NCI-H2081 (cell line): ENCODE measurements around the gene PRKCA.
"Not testable (repeated sequence)": the region's sequence is repeated elsewhere in the genome, so short reads cannot be mapped to it uniquely, and the experiment has no call there.

Experiments used
- DNase-seq, 2 experiments: peaks; one replicate each; lab custom pipeline; 2025; lab: John Stamatoyannopoulos, UW

The PRKCA gene

DNA sequence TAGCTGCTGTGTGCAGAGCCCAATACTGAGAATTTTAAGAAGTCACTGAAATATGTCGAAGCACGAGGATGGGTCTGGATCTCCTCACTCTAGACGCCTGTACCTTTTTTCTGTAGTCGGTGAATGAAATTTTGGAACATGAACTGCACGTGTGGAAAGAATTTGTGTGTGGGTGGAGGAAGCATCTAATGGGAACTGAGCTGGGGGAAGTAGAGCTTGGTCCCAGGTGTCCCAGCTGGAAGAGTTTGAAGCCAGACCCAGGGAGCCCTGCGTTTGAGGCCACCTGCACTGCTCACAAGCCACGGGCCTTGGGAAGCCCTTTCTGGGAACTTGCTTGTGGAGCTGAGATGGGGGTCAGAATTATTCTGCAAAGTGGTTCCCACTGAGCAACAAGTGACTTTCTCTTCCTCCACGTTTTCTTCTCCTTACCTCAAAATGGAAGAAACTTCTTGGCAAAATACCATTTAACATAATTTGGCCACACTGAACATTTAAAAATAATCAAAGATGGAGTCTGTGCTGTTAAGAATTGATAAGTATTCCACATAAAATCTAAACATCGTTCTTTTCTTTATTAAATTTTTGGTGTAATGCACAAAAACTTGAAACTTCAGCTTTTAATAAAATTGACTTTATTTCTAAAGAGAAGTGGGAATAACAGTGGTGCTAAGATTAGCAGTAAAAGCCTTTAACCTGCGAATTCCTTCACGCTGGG, 163.8 kb downstream of the PRKCA start:
- DNase-seq: no peak

DNA sequence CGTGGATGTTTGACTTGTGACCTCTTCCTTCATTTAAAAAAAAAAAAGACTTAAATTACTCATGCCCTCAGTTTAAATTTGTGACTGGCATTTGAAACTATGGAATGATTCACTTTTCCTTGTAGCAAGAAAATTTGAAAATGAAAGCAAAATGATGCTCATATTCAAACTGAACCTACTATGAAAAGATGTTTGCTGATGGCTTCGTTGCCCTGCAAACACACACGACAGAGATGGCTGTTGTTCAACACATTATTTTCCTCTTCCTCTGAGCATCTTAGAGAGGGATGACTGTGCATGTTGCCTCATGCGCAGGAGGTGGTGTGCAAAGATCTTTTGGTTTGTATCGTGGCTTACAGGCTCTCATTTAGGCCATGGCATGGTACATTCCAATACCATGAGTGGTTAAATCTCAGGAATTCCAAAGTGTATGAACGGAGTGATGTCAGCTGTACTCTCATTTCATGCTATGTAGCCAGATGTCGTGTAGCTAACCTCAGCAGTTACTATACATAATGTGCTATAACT, 164.5 kb downstream of the PRKCA start:
- no peak for DNase-seq

DNA sequence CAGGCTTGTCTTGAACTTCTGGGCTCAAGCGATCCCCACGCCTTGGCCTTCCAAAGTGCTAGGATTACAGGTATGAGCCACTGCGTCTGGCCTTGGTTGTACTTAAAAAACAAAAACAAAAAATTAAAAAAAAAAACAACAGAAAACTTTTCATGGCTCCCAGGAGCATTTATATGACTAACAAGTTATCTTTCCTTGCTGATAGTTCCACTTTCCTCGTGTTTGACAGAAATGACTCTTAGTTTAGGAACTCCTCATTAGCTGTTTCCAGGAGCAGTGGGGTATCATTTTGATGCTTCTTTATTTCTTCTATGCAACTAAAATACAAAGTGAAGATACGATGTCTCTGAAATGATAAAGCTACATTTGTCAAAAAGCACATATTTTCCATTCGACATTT, 165.4 kb downstream of the PRKCA start:
- DNase-seq: no peak

DNA sequence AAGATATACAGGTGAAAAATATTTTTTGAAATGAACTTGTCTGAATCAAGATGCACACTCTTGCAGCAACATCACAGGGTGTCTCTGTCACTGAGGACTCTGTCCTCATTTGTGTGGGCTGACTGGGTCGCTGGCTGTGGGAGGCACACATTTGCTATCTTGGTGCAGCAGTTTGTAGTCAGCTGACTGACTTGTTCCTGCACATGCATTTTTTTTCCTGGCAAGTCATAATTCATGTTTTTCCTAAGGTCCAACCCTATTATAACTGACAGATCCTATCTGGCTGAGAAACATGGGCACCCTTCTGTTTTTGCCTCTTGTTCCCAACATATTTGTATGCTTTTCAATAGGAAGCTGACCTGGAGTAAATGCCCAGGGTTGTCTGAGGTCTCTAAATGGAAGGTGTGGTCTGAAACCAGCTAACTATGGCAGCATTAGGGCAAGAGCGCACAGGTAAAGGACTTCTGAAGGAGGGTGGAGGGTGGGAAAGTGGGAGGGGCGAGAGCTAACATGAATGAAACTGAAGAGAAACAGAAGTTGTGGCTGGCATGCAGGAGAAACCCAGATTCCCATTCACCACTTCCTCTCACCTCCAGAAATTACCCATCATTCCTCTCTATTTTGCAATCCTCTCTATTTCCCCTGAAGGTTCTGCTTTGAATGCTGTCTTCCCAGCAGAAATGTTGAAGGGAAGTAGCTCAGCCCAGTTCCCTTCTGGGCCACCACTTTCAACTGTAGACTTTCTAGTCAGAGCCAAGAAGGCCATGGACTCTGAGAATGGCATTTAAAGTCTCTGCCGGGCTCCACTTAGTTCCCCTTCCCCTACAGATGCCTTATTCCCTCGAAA, 166.1 kb downstream of the PRKCA start:
- DNase-seq: no peak

DNA sequence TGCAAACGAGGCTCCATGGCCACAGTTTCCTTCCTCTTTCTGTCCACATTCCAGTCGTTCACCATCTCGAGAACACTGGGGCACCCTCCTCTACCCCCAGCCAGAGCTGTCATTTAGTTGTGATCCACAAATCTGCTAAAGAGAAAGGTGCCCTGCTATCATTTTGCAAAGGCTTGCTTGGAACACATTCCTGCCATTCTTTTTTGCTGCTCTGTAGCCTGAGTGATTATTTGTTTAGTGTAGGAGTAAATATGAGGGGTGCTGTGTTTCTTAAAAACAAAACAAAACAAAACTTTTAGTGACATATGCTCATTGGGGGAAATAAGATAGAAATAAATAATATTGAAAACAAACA, 166.7 kb downstream of the PRKCA start:
- no peak for DNase-seq

DNA sequence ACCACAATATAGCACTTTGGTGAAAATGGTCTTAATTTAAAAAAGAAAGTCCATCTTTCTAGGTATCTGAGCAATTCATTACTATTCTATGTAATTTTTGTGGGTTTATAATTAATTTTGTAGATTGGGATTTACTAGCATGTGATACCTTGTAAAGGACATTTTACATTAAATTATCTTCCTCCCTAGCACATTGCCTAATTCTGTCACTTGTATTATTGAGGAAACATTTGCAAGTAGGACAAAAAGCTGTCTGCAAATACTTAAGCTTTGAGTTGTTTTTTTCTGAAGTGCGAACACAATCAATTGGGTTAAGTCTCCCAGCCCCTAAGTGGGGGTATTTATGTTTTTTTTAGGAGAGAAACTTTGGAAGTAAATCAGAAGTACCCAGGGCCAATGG, 167.0 kb downstream of the PRKCA start:
- DNase-seq: no peak

DNA sequence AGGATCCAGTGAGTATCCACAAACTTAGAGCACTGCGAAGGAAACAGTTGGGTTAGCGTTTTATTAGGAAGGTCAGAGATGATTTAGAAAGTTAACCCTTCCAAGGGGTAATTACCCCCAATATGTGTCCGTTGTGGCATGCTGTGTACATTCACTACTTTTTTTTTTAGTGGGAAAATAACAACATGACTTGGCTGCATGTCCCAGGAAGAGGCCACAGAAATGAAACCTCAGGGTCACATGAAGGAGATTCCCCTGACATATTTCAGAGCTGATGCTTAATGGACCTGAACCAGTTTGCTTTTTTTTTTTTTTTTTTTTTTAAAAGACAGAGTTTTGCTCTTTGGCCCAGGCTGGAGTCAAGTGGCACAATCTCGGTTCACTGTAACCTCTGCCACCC, 167.5 kb downstream of the PRKCA start:
- no peak for DNase-seq

DNA sequence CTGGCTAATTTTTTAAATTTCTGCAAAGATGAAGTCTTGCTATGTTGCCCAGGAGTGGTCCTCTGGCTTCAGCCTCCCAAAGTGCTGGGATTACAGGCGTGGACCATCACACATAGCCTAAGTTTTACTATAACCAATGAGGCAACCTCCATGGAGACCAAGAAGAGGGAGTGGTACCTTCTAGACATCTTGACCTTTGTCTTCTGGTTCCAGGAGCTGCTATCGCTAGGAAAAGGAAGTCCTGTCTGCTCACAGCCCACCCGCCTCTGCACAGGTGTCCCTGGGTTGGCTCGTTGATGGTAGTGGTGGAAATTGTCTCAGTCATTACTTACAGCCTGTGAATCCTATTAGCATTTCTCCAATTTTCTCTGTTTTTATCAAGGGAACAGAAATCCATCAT, 169.7 kb downstream of the PRKCA start:
- DNase-seq: no peak

DNA sequence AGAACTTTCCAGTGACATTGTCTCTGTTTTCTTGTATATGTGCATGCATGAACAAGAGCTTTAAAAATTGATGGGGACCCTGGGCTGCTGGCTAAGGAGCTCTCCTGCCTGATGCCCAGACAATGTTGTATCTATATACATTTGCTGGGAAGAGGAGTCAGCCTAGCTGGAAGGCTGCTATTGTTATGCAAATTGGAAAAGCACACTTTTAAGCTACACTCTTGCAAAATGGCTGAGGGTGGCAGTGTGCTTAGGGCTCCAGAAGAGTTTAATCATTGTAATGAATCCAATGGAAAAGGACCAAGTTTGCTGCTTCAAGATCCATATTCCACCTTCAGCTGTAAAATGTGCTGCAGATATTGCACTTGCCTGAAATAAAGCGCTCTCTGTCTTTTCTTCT, 171.8 kb downstream of the PRKCA start:
- DNase-seq: no peak

DNA sequence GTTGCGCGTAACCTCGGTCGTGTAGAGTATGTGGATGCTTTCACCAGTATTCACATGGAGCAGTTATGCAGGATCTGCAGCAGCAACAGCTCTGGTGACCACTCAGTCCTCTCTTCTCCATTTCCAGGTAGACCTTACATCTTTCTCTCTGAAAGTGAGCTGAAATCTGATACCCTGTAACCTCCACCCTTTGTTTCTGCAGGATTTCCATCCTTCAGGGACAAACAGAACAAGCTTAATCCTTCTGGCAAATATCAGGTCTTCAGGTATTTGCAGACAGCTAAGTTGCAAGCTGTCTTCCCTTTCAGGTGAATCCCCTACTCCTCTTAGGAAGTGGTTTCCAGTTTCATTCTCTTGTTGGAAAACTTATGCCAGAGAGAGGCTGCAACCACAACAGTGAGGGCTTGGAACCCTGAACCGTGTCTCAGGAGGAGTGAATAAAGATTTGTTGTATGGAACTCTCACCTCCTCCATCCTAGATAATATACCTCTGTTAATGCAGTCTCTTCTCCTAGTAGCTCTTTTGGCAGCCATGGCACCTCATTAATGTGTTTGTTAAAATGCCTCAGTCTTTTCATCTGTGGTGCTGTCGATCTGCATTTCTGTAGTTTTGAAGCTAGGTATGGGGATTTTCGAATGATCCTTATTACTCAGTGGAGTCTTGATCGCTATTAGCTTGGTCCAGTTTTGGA, 172.5 kb downstream of the PRKCA start:
- no peak for DNase-seq

DNA sequence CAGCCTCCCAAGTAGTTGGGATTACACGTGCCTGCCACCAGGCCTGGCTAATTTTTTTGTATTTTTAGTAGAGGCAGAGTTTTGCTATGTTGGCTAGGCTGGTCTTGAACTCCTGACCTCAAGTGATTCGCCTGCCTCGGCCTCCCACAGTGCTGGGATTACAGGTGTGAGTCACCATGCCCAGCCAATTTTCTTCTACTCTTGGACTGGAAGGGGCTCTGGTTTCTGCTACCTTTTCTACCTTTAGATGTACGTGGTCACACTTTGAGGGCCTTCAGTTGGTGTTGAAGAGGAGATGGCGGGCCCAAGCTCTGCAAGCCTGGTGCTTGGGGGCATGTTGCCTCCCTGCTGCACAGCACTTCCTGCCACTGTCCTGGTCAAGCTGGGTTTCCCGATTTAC, 173.6 kb downstream of the PRKCA start:
- DNase-seq: no peak

DNA sequence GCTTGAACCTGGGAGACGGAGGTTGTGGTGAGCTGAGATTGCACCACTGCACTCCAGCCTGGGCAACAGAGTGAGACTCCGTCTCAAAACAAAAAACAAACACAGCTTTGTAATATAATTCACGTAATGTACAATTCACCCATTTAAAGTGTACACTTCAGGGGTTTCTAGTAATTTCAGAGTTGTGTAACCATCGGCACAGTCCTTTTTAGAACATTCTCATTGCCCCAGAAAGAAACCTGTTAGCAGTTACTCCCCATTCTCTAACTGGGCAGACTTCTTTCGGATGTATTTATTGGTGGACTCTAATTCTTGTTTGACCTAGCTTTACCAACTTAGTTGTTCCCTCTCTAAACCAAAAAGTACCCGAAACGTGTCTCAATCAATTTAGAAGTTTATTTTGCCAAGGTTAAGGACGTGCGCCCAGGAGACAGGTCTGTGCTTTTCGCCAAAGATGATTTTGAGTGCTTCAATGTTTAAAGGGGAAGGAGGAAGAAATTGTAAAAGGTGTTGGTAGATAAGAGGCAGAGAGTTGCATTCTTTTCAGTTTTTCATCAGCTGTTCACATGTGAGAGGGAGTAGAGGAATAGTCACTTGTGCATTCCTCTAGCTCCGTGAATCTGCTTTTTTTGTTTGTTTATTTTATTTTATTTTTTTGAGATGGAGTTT, 175.3 kb downstream of the PRKCA start:
- no peak for DNase-seq

DNA sequence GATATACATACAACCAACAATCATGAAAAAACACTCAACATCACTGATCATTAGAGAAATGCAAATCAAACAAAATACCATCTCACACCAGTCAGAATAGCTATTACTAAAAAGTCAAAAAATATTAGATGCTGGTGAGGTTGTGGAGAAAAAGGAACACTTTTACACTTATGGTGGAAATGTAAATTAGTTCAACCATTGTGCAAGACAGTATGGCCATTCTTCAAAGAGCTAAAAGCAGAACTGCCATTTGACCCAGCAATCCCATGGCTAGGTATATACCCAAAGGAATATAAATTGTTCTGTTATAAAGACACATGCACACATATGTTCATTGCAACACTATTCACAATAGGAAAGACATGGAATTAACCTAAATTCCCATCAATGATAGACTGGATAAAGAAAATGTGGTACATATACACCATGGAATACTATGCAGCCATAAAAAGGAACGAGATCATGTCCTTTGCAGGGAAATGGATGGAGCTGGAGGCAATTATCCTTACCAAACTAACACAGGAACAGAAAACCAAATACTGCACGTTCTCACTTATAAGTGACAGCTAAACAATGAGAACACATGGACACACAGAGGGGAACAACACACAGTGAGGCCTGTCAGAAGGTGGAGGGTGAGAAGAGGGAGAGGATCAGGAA, 176.9 kb downstream of the PRKCA start:
- DNase-seq: not testable (repeated sequence)

DNA sequence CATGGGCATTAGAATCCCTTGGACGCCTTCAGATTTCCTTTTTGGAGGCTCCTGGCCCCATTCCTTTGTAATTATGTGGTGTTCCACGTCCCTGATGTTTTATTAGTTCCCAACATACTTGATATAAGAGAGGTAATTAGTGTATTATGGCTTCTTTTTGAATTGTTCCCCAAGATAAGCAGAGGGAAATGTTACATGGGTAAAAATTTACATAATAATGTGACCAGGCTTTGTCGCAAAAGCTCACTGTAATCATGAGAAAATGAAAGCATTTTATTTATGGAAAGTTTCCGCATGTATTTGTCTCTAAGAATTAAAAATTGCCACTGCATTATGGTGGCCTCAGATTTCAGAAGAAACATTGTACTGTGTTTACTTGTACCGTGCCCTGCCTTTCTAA, 177.8 kb downstream of the PRKCA start:
- no peak for DNase-seq

DNA sequence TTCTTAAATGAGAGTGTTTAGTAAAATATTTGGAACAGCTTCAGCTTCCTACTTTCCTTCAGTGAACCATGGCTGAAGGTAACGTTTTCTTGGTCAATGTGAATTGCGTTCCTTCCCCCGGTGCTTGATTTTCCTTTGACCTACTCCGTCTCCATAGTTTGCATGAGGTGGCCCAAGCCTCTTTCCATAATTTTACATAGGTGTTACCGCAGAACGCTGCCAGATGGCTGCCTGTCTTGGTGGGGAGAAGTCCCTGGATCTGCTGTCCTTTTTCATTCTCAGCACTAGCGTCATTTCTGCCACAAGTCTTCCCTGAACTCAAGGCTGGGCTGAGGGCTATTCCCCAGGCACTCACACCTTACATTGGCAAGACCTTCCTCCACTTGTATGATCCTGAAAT, 178.4 kb downstream of the PRKCA start:
- no peak for DNase-seq

DNA sequence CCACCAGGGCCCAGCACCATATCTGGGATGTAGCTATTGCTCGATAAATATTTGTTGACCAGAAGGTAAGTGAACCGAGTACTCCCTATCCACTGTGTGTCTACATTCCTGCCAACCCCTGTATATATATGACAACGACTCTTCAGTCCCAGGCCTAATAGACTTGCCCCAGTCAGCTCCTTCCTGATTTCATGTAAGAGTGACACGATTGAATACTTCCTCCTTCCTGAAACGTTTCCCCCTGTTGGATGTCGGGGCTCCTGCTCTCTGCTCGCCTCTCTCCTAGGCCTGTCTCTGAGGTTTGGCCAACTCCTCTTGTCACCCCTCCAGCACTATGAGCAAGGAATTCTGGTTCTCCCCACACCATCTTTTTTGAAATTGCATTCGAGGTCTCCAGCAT, 178.9 kb downstream of the PRKCA start:
- DNase-seq: no peak

DNA sequence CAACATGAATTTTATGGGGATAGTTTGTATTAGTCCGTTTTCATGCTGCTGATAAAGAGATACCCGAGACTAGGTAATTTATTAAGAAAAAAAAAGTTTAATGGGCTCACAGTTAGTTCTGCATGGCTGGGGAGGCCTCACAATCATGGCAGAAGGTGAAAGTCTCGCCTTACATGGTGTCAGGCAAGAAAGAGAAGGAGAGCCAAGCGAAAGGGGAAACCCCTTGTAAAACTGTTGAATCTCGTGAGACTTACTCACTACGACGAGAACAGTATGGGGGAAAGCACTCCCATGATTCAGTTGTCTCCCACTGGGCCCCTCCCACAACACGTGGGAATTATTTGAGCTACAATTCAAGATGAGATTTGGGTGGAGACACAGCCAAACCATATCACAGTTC, 181.5 kb downstream of the PRKCA start:
- no peak for DNase-seq

DNA sequence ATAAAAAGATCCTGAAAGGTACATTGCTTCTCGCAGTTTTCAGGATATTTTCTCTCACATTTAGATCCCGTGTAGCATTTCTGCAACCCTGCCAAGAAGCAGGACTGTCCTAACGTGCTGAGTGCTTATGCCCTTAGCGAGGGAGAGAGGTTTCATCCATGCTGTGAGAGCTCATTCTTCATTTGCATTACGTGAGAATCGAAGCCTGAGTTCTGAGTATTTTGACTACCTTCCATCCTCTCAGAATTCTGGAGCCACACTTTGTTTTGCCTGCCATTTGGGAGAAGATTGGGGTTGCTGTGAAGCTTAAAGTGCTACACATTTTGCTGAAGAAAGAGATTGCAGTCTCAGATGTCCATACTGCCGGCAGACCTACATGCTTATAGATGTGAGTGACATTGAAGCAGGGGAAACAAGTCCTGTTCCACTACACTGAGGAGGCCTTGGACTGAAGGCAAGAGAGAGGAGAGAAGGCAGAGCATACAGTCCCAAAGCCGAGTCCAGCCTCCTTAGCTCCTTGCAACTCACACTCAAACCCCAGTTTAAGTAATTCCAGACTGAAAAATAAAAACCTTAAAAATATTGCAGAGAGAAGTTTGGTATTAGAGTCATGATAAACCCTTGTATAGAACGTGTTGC, 183.0 kb downstream of the PRKCA start:
- DNase-seq: no peak

DNA sequence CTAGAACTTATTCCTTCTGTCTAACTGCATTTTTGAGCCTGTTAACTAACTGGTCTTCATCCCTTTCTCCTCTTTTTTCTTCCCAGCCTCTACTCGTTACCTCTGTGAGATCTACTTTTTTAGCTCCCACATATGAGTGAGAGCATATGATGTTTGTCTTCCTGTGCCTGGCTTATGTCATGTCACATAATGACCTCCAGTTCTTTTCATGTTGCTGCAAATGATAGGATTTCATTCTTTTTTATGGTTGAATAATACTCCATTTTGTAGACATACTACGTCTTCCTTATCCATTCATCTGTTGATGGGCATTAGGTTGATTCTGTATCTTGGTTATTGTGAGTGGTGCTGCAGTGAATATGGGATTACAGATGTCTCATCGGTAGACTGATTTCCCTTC, 184.7 kb downstream of the PRKCA start:
- no peak for DNase-seq

DNA sequence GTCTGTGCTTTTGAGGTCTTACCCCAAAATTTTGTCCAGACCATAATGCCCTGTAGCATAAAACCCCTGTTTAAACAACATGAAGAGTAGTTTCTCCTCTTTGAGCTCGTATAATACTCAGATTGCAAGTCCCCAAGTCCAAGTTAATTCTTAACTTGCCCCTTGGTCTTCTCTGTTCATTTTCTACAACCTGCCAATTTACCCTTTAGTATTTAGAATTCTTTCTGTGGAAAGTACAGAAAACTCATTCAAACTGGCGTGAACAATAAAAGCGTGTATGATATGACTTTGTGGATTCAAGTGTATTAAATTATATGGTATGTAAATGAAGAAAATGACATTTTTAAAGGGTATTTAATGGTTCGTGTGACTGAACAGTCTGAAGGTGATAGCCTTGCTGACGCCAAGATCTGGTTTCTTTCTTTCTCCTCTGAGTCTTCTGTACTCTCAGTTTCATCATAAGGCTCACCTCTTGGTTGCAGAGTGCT, 185.6 kb downstream of the PRKCA start:
- no peak for DNase-seq

DNA sequence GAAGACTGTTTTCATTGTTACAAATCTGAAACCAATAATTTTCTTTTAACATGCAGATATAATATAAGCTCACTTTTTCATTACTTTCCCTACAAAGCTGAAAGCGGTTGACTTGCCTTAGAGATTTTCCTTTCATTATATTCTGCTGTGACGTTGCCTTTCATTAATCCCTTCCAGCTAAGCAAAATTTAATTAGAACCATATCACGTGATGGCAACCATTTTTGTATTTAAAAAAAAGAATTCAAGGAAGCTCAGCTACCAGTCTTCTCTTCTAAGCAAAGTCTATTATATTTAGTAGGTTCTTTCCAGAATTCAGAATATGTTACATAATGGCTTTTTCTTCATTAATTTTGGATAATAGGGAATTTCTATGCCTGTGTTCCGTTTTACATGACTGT, 186.5 kb downstream of the PRKCA start:
- DNase-seq: no peak
